WTC11 (cell line): ENCODE measurements around the gene ACP4.

Experiments
- ATF1 ChIP-seq: sonication (generic); formaldehyde crosslinking; IDR thresholded peaks from 2 replicates; pipeline ENCODE4 v1.8.1; 2023; ENCODE audit warnings: mild to moderate bottlenecking, moderate library complexity, missing genetic modification reagents
- ETV6 ChIP-seq: sonication (generic); formaldehyde crosslinking; IDR thresholded peaks from 2 replicates; pipeline ENCODE4 v1.8.1; 2022; ENCODE audit warnings: mild to moderate bottlenecking, missing genetic modification reagents
- TF ChIP-seq, protein P1 (sequence below): sonication (generic); formaldehyde crosslinking; conservative IDR thresholded peaks from 2 replicates; pipeline ENCODE4 v1.8.1; 2022; ENCODE audit warnings: mild to moderate bottlenecking, missing genetic modification reagents
- TF ChIP-seq, protein P2 (sequence below): fragments of 200-600 bp; IDR thresholded peaks from 2 replicates; pipeline ENCODE4 v1.8.0; 2022; ENCODE audit warnings: antibody characterized with exemption
- TF ChIP-seq, protein P3 (sequence below): sonication (generic); formaldehyde crosslinking; IDR thresholded peaks from 2 replicates; pipeline ENCODE4 v1.8.0; 2022; ENCODE audit warnings: missing genetic modification reagents
- TF ChIP-seq, protein P4 (sequence below): sonication (generic); formaldehyde crosslinking; IDR thresholded peaks from 2 replicates; pipeline ENCODE4 v1.8.0; 2022; ENCODE audit warnings: mild to moderate bottlenecking, missing genetic modification reagents
- TF ChIP-seq, protein P5 (sequence below): sonication (generic); formaldehyde crosslinking; IDR thresholded peaks from 2 replicates; pipeline ENCODE4 v1.8.0; 2022; ENCODE audit warnings: mild to moderate bottlenecking, missing genetic modification reagents

DNA sequence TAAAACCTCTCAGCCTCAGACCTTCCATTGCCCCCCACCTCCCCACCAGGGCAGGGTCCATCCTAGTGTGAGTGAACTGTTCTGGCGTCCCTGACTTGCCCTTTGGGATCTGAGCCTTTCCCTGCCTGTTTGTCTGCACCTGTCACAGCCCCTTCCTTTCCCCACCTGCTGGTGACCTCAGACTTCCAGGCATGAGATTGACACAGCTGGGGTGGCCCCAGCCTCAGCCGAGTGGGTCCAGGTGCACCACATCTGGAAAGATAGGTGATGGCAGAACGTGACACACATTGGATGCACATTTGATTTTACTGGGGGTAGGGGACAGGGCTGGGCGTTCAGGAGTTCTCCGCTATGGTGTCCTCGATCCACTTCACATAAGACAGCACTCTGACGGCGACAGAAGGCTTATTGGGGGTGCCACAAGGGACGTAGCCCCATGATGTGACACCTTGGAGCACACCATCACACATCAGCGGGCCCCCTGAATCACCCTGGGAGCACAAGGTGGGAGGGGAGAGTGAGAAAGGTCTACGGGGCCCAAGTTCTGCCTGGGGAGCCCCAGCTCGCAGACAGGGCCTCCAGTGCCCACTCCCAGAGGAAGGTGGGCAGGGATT, 28.8 kb downstream of the ACP4 start:
- TF ChIP-seq, protein P1, sequence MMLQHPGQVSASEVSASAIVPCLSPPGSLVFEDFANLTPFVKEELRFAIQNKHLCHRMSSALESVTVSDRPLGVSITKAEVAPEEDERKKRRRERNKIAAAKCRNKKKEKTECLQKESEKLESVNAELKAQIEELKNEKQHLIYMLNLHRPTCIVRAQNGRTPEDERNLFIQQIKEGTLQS (CRISPR knock-in tag): no peak
- TF ChIP-seq, protein P2, sequence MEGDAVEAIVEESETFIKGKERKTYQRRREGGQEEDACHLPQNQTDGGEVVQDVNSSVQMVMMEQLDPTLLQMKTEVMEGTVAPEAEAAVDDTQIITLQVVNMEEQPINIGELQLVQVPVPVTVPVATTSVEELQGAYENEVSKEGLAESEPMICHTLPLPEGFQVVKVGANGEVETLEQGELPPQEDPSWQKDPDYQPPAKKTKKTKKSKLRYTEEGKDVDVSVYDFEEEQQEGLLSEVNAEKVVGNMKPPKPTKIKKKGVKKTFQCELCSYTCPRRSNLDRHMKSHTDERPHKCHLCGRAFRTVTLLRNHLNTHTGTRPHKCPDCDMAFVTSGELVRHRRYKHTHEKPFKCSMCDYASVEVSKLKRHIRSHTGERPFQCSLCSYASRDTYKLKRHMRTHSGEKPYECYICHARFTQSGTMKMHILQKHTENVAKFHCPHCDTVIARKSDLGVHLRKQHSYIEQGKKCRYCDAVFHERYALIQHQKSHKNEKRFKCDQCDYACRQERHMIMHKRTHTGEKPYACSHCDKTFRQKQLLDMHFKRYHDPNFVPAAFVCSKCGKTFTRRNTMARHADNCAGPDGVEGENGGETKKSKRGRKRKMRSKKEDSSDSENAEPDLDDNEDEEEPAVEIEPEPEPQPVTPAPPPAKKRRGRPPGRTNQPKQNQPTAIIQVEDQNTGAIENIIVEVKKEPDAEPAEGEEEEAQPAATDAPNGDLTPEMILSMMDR: no peak
- TF ChIP-seq, protein P3, sequence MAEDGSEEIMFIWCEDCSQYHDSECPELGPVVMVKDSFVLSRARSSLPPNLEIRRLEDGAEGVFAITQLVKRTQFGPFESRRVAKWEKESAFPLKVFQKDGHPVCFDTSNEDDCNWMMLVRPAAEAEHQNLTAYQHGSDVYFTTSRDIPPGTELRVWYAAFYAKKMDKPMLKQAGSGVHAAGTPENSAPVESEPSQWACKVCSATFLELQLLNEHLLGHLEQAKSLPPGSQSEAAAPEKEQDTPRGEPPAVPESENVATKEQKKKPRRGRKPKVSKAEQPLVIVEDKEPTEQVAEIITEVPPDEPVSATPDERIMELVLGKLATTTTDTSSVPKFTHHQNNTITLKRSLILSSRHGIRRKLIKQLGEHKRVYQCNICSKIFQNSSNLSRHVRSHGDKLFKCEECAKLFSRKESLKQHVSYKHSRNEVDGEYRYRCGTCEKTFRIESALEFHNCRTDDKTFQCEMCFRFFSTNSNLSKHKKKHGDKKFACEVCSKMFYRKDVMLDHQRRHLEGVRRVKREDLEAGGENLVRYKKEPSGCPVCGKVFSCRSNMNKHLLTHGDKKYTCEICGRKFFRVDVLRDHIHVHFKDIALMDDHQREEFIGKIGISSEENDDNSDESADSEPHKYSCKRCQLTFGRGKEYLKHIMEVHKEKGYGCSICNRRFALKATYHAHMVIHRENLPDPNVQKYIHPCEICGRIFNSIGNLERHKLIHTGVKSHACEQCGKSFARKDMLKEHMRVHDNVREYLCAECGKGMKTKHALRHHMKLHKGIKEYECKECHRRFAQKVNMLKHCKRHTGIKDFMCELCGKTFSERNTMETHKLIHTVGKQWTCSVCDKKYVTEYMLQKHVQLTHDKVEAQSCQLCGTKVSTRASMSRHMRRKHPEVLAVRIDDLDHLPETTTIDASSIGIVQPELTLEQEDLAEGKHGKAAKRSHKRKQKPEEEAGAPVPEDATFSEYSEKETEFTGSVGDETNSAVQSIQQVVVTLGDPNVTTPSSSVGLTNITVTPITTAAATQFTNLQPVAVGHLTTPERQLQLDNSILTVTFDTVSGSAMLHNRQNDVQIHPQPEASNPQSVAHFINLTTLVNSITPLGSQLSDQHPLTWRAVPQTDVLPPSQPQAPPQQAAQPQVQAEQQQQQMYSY (CRISPR knock-in tag): no peak
- TF ChIP-seq, protein P4, sequence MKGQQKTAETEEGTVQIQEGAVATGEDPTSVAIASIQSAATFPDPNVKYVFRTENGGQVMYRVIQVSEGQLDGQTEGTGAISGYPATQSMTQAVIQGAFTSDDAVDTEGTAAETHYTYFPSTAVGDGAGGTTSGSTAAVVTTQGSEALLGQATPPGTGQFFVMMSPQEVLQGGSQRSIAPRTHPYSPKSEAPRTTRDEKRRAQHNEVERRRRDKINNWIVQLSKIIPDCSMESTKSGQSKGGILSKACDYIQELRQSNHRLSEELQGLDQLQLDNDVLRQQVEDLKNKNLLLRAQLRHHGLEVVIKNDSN: no peak
- TF ChIP-seq ETV6 (CRISPR knock-in tag) (no peak), ATF1 (CRISPR knock-in tag) (no peak)
- TF ChIP-seq, protein P5, sequence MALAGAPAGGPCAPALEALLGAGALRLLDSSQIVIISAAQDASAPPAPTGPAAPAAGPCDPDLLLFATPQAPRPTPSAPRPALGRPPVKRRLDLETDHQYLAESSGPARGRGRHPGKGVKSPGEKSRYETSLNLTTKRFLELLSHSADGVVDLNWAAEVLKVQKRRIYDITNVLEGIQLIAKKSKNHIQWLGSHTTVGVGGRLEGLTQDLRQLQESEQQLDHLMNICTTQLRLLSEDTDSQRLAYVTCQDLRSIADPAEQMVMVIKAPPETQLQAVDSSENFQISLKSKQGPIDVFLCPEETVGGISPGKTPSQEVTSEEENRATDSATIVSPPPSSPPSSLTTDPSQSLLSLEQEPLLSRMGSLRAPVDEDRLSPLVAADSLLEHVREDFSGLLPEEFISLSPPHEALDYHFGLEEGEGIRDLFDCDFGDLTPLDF: no peak
